ENCODE results near the gene GPC1.

Gene GPC1

GRCh38 chr2:240499309-240500301 lies 64.1 kb downstream of the GPC1 start:
- no peak for DNase-seq (ENCODE audit: low read depth)
- TF ChIP-seq CTCF (IDR thresholded peaks at IDR 0.05; ENCODE audit: insufficient read depth, low read depth, low read length, missing control alignments), result no peak
- no peak overlapping the region for H3K4me3 ChIP-seq (ENCODE audit: low read length)

GRCh38 chr2:240500561-240501423 lies 65.3 kb downstream of the GPC1 start:
- no peak for TF ChIP-seq CTCF (IDR thresholded peaks at IDR 0.05; ENCODE audit: insufficient read depth, low read depth, low read length, missing control alignments)
- H3K4me3 ChIP-seq (ENCODE audit: low read length), result no peak overlapping the region
- DNase-seq (ENCODE audit: low read depth), result no peak

- DNase-seq (ENCODE audit: low read depth), result no peak
- TF ChIP-seq CTCF (IDR thresholded peaks at IDR 0.05; ENCODE audit: insufficient read depth, low read depth, low read length, missing control alignments), result no peak
- no peak overlapping the region for H3K4me3 ChIP-seq (ENCODE audit: low read length)
These were observed 66.1 kb downstream of the GPC1 start for GRCh38 chr2:240501531-240501991.

GRCh38 chr2:240502059-240502429 lies 66.6 kb downstream of the GPC1 start:
- no peak for TF ChIP-seq CTCF (IDR thresholded peaks at IDR 0.05; ENCODE audit: insufficient read depth, low read depth, low read length, missing control alignments)
- DNase-seq (ENCODE audit: low read depth), result no peak
- H3K4me3 ChIP-seq (ENCODE audit: low read length), result no peak overlapping the region

GRCh38 chr2:240502430-240503121 lies 67.1 kb downstream of the GPC1 start:
- DNase-seq (ENCODE audit: low read depth), result no peak
- TF ChIP-seq CTCF (IDR thresholded peaks at IDR 0.05; ENCODE audit: insufficient read depth, low read depth, low read length, missing control alignments), result no peak
- H3K4me3 ChIP-seq (ENCODE audit: low read length), result no peak overlapping the region

GRCh38 chr2:240503375-240503774 lies 67.9 kb downstream of the GPC1 start:
- DNase-seq (ENCODE audit: low read depth), result no peak
- no peak overlapping the region for H3K4me3 ChIP-seq (ENCODE audit: low read length)
- no peak for TF ChIP-seq CTCF (IDR thresholded peaks at IDR 0.05; ENCODE audit: insufficient read depth, low read depth, low read length, missing control alignments)
